HepG2 (cell line): ENCODE measurements around the gene SPC24.
"Not testable (repeated sequence)": the region's sequence is repeated elsewhere in the genome, so short reads cannot be mapped to it uniquely, and the experiment has no call there.

Source experiments
- ATF2 ChIP-seq: sonication (generic); formaldehyde crosslinking; IDR thresholded peaks from 2 replicates; pipeline ENCODE4 v1.4.0; 2020; ENCODE audit warnings: missing genetic modification reagents
- EZH2 ChIP-seq: conservative IDR thresholded peaks from 2 replicates; pipeline ENCODE4 v1.6.1; 2012; ENCODE audit warnings: mild to moderate bottlenecking, low read depth, low read length, moderate library complexity
- FOSL2 ChIP-seq: sonication (generic); formaldehyde crosslinking; IDR thresholded peaks from 2 replicates; pipeline ENCODE4 v1.4.0; 2020; ENCODE audit warnings: missing genetic modification reagents
- GABPA ChIP-seq, 2 experiments: IDR thresholded peaks; 2 replicates each; pipeline ENCODE4 v1.6.1; 2011 to 2016; ENCODE audit warnings: low read depth in 2 of 2, low read length in 1 of 2, missing biosample characterization in 1 of 2, missing genetic modification characterization in 1 of 2
- PRPF4 ChIP-seq: fragments of 200-400 bp; formaldehyde crosslinking; IDR thresholded peaks from 2 replicates; pipeline ENCODE4 v1.6.1; 2016; ENCODE audit warnings: low read length, low read depth; ENCODE audit not compliant: poor library complexity, severe bottlenecking
- TF ChIP-seq, protein P1 (sequence below): sonication (generic); formaldehyde crosslinking; IDR thresholded peaks from 2 replicates; pipeline ENCODE4 v1.4.0; 2020; ENCODE audit warnings: missing genetic modification reagents

- not testable (repeated sequence) for TF ChIP-seq FOSL2 (CRISPR knock-in tag); PRPF4; ATF2; EZH2; GABPA (IDR thresholded peaks at IDR 0.05; ENCODE audit: low read depth, low read length); GABPA (CRISPR knock-in tag; IDR thresholded peaks at IDR 0.05; ENCODE audit: low read depth)
- TF ChIP-seq, protein P1, sequence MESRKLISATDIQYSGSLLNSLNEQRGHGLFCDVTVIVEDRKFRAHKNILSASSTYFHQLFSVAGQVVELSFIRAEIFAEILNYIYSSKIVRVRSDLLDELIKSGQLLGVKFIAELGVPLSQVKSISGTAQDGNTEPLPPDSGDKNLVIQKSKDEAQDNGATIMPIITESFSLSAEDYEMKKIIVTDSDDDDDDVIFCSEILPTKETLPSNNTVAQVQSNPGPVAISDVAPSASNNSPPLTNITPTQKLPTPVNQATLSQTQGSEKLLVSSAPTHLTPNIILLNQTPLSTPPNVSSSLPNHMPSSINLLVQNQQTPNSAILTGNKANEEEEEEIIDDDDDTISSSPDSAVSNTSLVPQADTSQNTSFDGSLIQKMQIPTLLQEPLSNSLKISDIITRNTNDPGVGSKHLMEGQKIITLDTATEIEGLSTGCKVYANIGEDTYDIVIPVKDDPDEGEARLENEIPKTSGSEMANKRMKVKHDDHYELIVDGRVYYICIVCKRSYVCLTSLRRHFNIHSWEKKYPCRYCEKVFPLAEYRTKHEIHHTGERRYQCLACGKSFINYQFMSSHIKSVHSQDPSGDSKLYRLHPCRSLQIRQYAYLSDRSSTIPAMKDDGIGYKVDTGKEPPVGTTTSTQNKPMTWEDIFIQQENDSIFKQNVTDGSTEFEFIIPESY: not testable (repeated sequence)
Measured at GRCh38 chr19:11160440-11160768, 4.8 kb upstream of the SPC24 start.
